ENCODE results near the gene OR10P1.
"Not testable (repeated sequence)": the region's sequence is repeated elsewhere in the genome, so short reads cannot be mapped to it uniquely, and the experiment has no call there.

OR10P1 gene

GRCh38 chr12:55636853-55637252 lies at the start of gene OR10P1:
OR10P1 (plus strand) TSS chr12:55636892; CDS start chr12:55636892, 0 bp downstream.
- no peak for DNase-seq (ENCODE audit: low read depth in 2 of 2)

- DNase-seq (ENCODE audit: low read depth in 2 of 2) = not testable (repeated sequence)
Observed at GRCh38 chr12:55590152-55590551, 46.5 kb upstream of the OR10P1 start.

GRCh38 chr12:55607821-55608594 lies 28.7 kb upstream of the OR10P1 start:
- DNase-seq (ENCODE audit: low read depth in 2 of 2) = no peak

GRCh38 chr12:55610598-55610997 lies 26.1 kb upstream of the OR10P1 start:
- DNase-seq (ENCODE audit: low read depth in 2 of 2) = no peak

GRCh38 chr12:55612646-55613045 lies 24.0 kb upstream of the OR10P1 start:
- DNase-seq (ENCODE audit: low read depth in 2 of 2) = no peak

- no peak for DNase-seq (ENCODE audit: low read depth in 2 of 2)
Observed at GRCh38 chr12:55614764-55615163, 21.9 kb upstream of the OR10P1 start.

GRCh38 chr12:55619354-55620138 lies 17.1 kb upstream of the OR10P1 start:
- no peak for DNase-seq (ENCODE audit: low read depth in 2 of 2)

GRCh38 chr12:55624056-55624455 lies 12.6 kb upstream of the OR10P1 start:
- no peak for DNase-seq (ENCODE audit: low read depth in 2 of 2)

GRCh38 chr12:55626154-55626553 lies 10.5 kb upstream of the OR10P1 start:
- DNase-seq (ENCODE audit: low read depth in 2 of 2) = no peak

GRCh38 chr12:55629058-55629841 lies 7.4 kb upstream of the OR10P1 start:
- DNase-seq (ENCODE audit: low read depth in 2 of 2) = no peak

GRCh38 chr12:55631056-55631455 lies 5.6 kb upstream of the OR10P1 start:
- no peak for DNase-seq (ENCODE audit: low read depth in 2 of 2)

GRCh38 chr12:55631733-55632132 lies 5.0 kb upstream of the OR10P1 start:
- no peak for DNase-seq (ENCODE audit: low read depth in 2 of 2)

- DNase-seq (ENCODE audit: low read depth in 2 of 2) = no peak
Observed at GRCh38 chr12:55633151-55633550, 3.5 kb upstream of the OR10P1 start.

GRCh38 chr12:55636116-55636655 lies 506 bp upstream of the OR10P1 start:
- no peak for DNase-seq (ENCODE audit: low read depth in 2 of 2)

GRCh38 chr12:55637467-55637866 lies 775 bp downstream of the OR10P1 start:
- no peak for DNase-seq (ENCODE audit: low read depth in 2 of 2)

GRCh38 chr12:55641595-55641994 lies 4.9 kb downstream of the OR10P1 start:
- DNase-seq (ENCODE audit: low read depth in 2 of 2) = no peak

- DNase-seq (ENCODE audit: low read depth in 2 of 2) = no peak
Observed at GRCh38 chr12:55642267-55642666, 5.6 kb downstream of the OR10P1 start.

GRCh38 chr12:55642669-55643068 lies 6.0 kb downstream of the OR10P1 start:
- no peak for DNase-seq (ENCODE audit: low read depth in 2 of 2)

- no peak for DNase-seq (ENCODE audit: low read depth in 2 of 2)
Observed at GRCh38 chr12:55644591-55644990, 7.9 kb downstream of the OR10P1 start.

- DNase-seq (ENCODE audit: low read depth in 2 of 2) = no peak
Observed at GRCh38 chr12:55647027-55647426, 10.3 kb downstream of the OR10P1 start.

GRCh38 chr12:55650620-55651298 lies 14.1 kb downstream of the OR10P1 start:
- not testable (repeated sequence) for DNase-seq (ENCODE audit: low read depth in 2 of 2)

All from stimulated activated CD8-positive, alpha-beta memory T cell treated with anti-CD3 and anti-CD28 coated beads, Interleukin-7, amount 100 ng/mL, for 1 hour (primary cell).